Astrocyte (in vitro differentiated cells and primary cell): Measurements from ENCODE around the gene TAGAP. TPM values are rescaled to one million over a fixed set of nuclear protein-coding genes. Genes with fewer than 3 reads are reported as not detected.
"Not testable (repeated sequence)": the region's sequence is repeated elsewhere in the genome, so short reads cannot be mapped to it uniquely, and the experiment has no call there.

Experiments used
- DNase-seq: peaks from one replicate; pipeline ENCODE4 v3.0.0-alpha.2; 2010; ENCODE audit warnings: low read depth
- FAIRE-seq: peaks from 2 replicates; lab custom pipeline; 2011; peaks lifted over from hg19 to GRCh38; lab: Jason Lieb, UNC
- H2AFZ ChIP-seq: 2 replicates; pipeline ENCODE4 v1.6.0; 2012; ENCODE audit warnings: low read depth, low read length, inconsistent platforms
- H3K27ac ChIP-seq: 2 replicates; pipeline ENCODE4 v1.5.1; 2011; ENCODE audit warnings: low read depth, low read length, inconsistent platforms
- H3K27me3 ChIP-seq: 2 replicates; pipeline ENCODE4 v1.6.0; 2011; ENCODE audit warnings: low read length, inconsistent platforms; ENCODE audit not compliant: insufficient read depth
- H3K36me3 ChIP-seq: 2 replicates; pipeline ENCODE4 v1.5.1; 2011; ENCODE audit warnings: low read length, inconsistent platforms; ENCODE audit not compliant: insufficient read depth
- H3K4me1 ChIP-seq: 2 replicates; pipeline ENCODE4 v1.5.1; 2011; ENCODE audit warnings: low read length, inconsistent platforms; ENCODE audit not compliant: insufficient read depth
- H3K4me2 ChIP-seq: 2 replicates; pipeline ENCODE4 v1.6.0; 2012; ENCODE audit warnings: low read length, inconsistent platforms
- H3K4me3 ChIP-seq: 2 replicates; pipeline ENCODE4 v1.5.1; 2011; ENCODE audit warnings: low read depth, mild to moderate bottlenecking, low read length, inconsistent platforms; ENCODE audit not compliant: insufficient read depth
- H3K79me2 ChIP-seq: 2 replicates; pipeline ENCODE4 v1.6.0; 2012; ENCODE audit warnings: mild to moderate bottlenecking, low read length, inconsistent platforms; ENCODE audit not compliant: insufficient read depth
- H3K9ac ChIP-seq: 2 replicates; pipeline ENCODE4 v1.6.0; 2012; ENCODE audit warnings: mild to moderate bottlenecking, low read length, inconsistent platforms
- H3K9me3 ChIP-seq: 2 replicates; pipeline ENCODE4 v1.5.1; 2012; ENCODE audit warnings: low read depth, mild to moderate bottlenecking, low read length, inconsistent platforms; ENCODE audit not compliant: insufficient read depth
- H4K20me1 ChIP-seq: 2 replicates; pipeline ENCODE4 v1.6.0; 2012; ENCODE audit warnings: low read length, inconsistent platforms; ENCODE audit not compliant: insufficient read depth
- H3K27ac Mint-ChIP-seq: one replicate; pipeline ENCODE4 v1.8.0; 2021; ENCODE audit warnings: mild to moderate bottlenecking, mixed read lengths; ENCODE audit not compliant: unreplicated experiment
- H3K27me3 Mint-ChIP-seq: one replicate; pipeline ENCODE4 v1.8.0; 2021; ENCODE audit warnings: low read depth, mixed read lengths; ENCODE audit not compliant: unreplicated experiment
- H3K36me3 Mint-ChIP-seq: one replicate; pipeline ENCODE4 v1.8.0; 2021; ENCODE audit warnings: low read depth, mixed read lengths; ENCODE audit not compliant: unreplicated experiment
- H3K4me1 Mint-ChIP-seq: one replicate; pipeline ENCODE4 v1.8.0; 2021; ENCODE audit warnings: low read depth, mixed read lengths; ENCODE audit not compliant: unreplicated experiment
- H3K4me3 Mint-ChIP-seq: one replicate; pipeline ENCODE4 v1.8.0; 2021; ENCODE audit warnings: mild to moderate bottlenecking, moderate library complexity, mixed read lengths; ENCODE audit not compliant: unreplicated experiment
- H3K9me3 Mint-ChIP-seq: one replicate; pipeline ENCODE4 v1.8.0; 2021; ENCODE audit warnings: mild to moderate bottlenecking, mixed read lengths; ENCODE audit not compliant: unreplicated experiment
- EZH2 ChIP-seq: IDR thresholded peaks from 2 replicates; pipeline ENCODE4 v1.6.1; 2012; ENCODE audit warnings: mild to moderate bottlenecking, low read length, inconsistent platforms; ENCODE audit not compliant: insufficient read depth
- total RNA-seq: library from RNA; stranded (reverse); gene quantifications from 2 replicates; pipeline ENCODE4 v1.2.1, GENCODE V29; 2021
- TF ChIP-seq, protein P1 (sequence below): IDR thresholded peaks from 2 replicates; pipeline ENCODE4 v1.5.1; 2011; ENCODE audit warnings: low read depth, mild to moderate bottlenecking, inconsistent platforms, low read length, moderate library complexity; ENCODE audit not compliant: insufficient read depth

Gene TAGAP
- total RNA-seq, 1 donor from 2014 or later = 0.11 TPM

DNA sequence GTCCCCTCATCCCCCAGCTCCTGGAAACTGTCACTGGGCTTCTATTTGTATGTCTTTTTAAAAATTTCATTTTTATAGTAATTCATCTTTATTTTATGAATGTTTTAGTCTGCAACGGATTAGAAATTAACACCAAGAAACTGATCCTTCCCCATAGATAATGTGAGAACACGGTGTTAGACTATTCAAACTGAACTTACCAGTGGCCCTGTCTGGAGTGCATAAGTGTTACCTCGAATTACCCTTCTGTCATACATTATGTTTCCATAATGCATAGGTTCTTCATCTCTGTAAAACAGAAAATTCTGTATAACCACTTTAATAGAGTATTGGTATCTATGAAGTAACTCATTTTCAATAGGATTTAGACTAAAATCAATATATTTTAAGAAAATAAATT, 51.2 kb downstream of the TAGAP start:
- H2AFZ ChIP-seq = no peak overlapping the region
- no peak overlapping the region for H3K4me2 ChIP-seq
- TF ChIP-seq, protein P1, sequence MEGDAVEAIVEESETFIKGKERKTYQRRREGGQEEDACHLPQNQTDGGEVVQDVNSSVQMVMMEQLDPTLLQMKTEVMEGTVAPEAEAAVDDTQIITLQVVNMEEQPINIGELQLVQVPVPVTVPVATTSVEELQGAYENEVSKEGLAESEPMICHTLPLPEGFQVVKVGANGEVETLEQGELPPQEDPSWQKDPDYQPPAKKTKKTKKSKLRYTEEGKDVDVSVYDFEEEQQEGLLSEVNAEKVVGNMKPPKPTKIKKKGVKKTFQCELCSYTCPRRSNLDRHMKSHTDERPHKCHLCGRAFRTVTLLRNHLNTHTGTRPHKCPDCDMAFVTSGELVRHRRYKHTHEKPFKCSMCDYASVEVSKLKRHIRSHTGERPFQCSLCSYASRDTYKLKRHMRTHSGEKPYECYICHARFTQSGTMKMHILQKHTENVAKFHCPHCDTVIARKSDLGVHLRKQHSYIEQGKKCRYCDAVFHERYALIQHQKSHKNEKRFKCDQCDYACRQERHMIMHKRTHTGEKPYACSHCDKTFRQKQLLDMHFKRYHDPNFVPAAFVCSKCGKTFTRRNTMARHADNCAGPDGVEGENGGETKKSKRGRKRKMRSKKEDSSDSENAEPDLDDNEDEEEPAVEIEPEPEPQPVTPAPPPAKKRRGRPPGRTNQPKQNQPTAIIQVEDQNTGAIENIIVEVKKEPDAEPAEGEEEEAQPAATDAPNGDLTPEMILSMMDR = no peak
- no peak for TF ChIP-seq EZH2
- H3K4me3 ChIP-seq = no peak overlapping the region
- no peaks in the 10 kb centered on the region for H3K4me1 ChIP-seq
- H3K4me3 Mint-ChIP-seq = no peak overlapping the region
- no peaks in the 10 kb centered on the region for H3K79me2 ChIP-seq
- no peaks in the 10 kb centered on the region for H3K36me3 ChIP-seq
- H3K27ac ChIP-seq = no peak overlapping the region
- H3K27me3 ChIP-seq = no peaks in the 10 kb centered on the region
- FAIRE-seq = no peak
- H3K9me3 ChIP-seq = no peaks in the 10 kb centered on the region
- no peak for DNase-seq
- H3K27me3 Mint-ChIP-seq = no peaks in the 10 kb centered on the region
- H3K36me3 Mint-ChIP-seq = peaks cover 8% of the 10 kb centered on the region
- peaks cover 4% of the 10 kb centered on the region for H3K9me3 Mint-ChIP-seq
- H3K27ac Mint-ChIP-seq = no peak overlapping the region
- H4K20me1 ChIP-seq = no peaks in the 10 kb centered on the region
- H3K9ac ChIP-seq = no peak overlapping the region
- H3K4me1 Mint-ChIP-seq = peaks cover 5% of the 10 kb centered on the region

DNA sequence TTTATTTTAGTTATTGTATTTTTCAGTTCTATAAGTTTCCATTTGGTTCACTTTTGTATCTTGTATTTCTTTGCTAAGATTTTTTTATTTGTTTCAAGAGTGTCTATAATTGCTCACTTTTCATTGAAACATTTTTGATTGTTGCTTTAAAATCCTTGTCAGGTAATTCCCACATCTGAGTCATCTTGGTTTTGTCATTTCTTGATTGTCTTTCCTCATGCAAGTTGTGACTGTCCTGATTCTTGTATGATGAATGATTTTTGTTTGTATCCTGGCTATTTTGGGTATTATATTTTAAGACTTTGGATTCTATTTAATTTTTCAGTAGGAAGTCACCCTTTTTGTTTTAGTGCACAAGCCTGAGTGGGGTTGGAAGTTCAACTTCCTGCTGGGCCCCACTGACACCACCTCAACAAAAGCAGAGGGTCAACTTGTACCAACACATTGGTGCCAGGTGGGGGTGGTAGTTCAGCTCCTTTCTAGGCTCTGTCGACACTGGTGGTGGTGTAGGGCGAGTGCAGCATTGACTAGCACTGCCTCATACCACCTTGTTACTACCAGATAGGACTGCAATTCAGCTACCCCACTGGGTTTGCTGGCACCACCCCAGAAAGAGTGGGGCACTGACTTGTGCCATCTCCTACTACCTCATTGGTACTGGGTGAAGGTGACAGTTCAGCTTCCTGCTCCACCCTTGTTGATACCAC, 53.6 kb downstream of the TAGAP start:
- Histone ChIP-seq H3K4me1 (no peaks in the 10 kb centered on the region), H2AFZ (no peak overlapping the region), H3K4me3 (no peak overlapping the region), H3K79me2 (no peaks in the 10 kb centered on the region), H3K9ac (no peak overlapping the region), H3K27me3 (no peaks in the 10 kb centered on the region), H3K27ac (no peak overlapping the region), H4K20me1 (no peaks in the 10 kb centered on the region), H3K4me2 (no peak overlapping the region), H3K36me3 (no peaks in the 10 kb centered on the region), H3K9me3 (no peaks in the 10 kb centered on the region)
- H3K4me3 Mint-ChIP-seq = no peak overlapping the region
- peaks cover 5% of the 10 kb centered on the region for H3K4me1 Mint-ChIP-seq
- DNase-seq (no peak), FAIRE-seq (peak; percentile 52)
- no peak for TF ChIP-seq EZH2
- TF ChIP-seq, protein P1 = no peak
- H3K9me3 Mint-ChIP-seq = peaks cover 7% of the 10 kb centered on the region
- H3K36me3 Mint-ChIP-seq = peaks cover 14% of the 10 kb centered on the region
- no peaks in the 10 kb centered on the region for H3K27me3 Mint-ChIP-seq
- no peak overlapping the region for H3K27ac Mint-ChIP-seq

DNA sequence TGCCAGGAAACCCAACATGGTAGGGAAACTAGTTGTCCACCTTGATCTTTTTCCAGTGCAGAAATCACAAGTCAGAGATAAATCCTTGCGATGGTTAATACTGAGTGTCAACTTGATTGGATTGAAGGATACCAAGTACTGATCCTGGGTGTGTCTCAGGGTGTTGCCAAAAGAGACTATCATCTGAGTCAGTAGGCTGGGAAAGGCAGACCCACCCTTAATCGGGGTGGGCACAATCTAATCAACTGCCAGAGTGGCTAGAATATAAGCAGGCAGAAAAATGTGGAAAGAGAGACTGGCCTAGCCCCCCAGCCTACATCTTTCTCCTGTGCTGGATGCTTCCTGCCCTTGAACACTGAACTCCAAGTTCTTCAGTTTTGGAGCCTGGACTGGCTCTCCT, 55.1 kb downstream of the TAGAP start:
- H4K20me1 ChIP-seq, H3K4me3 Mint-ChIP-seq, H3K4me1 ChIP-seq, H3K4me2 ChIP-seq, H3K9me3 Mint-ChIP-seq, H3K36me3 ChIP-seq, DNase-seq, H3K9ac ChIP-seq, FAIRE-seq, H3K27me3 ChIP-seq, H2AFZ ChIP-seq, H3K27me3 Mint-ChIP-seq, H3K9me3 ChIP-seq, H3K27ac Mint-ChIP-seq, H3K4me1 Mint-ChIP-seq, H3K4me3 ChIP-seq, H3K79me2 ChIP-seq, H3K27ac ChIP-seq: not testable (repeated sequence)
- H3K36me3 Mint-ChIP-seq = peaks cover 17% of the 10 kb centered on the region
